Keratinocyte (primary cell): ENCODE results near the gene NR1I2. TPM values are rescaled to one million over a fixed set of nuclear protein-coding genes. Genes with fewer than 3 reads are reported as not detected.
A peak's percentile ranks its signal among the peaks of the same experiment; 100 is the strongest.

Experiments used
- DNase-seq: peaks from one replicate; pipeline ENCODE4 v3.0.0-alpha.2; 2011; ENCODE audit warnings: low read depth, missing footprints, low spot score
- FAIRE-seq: peaks from 2 replicates; lab custom pipeline; 2011; peaks lifted over from hg19 to GRCh38; lab: Jason Lieb, UNC
- H2AFZ ChIP-seq: 2 replicates; pipeline ENCODE4 v1.6.0; 2012; ENCODE audit warnings: low read length, control low read depth, inconsistent platforms; ENCODE audit not compliant: control insufficient read depth
- H3K27ac ChIP-seq: 2 replicates; pipeline ENCODE4 v1.5.1; 2011; ENCODE audit warnings: low read length; ENCODE audit not compliant: control insufficient read depth, insufficient read depth
- H3K27me3 ChIP-seq: 3 replicates; pipeline ENCODE4 v1.6.0; 2011; ENCODE audit warnings: low read length; ENCODE audit not compliant: control insufficient read depth, insufficient read depth; ENCODE audit errors: extremely low read depth
- H3K36me3 ChIP-seq, 2 experiments: 2 replicates in 1 of 2; 3 replicates in 1 of 2; pipeline ENCODE4 v1.5.1; 2011; ENCODE audit warnings: low read length in 2 of 2, mild to moderate bottlenecking in 1 of 2; ENCODE audit not compliant: control insufficient read depth in 2 of 2, insufficient read depth in 2 of 2; ENCODE audit errors: extremely low read depth in 1 of 2
- H3K4me1 ChIP-seq: 3 replicates; pipeline ENCODE4 v1.5.1; 2011; ENCODE audit warnings: low read length; ENCODE audit not compliant: control insufficient read depth, insufficient read depth; ENCODE audit errors: extremely low read depth
- H3K4me2 ChIP-seq: 3 replicates; pipeline ENCODE4 v1.6.0; 2011; ENCODE audit warnings: low read depth, low read length; ENCODE audit not compliant: control insufficient read depth, insufficient read depth; ENCODE audit errors: extremely low read depth
- H3K4me3 ChIP-seq, 3 experiments: fragments of 200-600 bp in 1 of 3; sonication (generic) in 1 of 3; 2 replicates in 2 of 3; 3 replicates in 1 of 3; pipeline ENCODE4 v1.5.1; 2011 to 2016; ENCODE audit warnings: low read length in 3 of 3, mild to moderate bottlenecking in 3 of 3, control low read depth in 2 of 3, inconsistent platforms in 1 of 3, low read depth in 1 of 3, mixed read lengths in 1 of 3, mixed run types in 1 of 3, moderate library complexity in 1 of 3; ENCODE audit not compliant: control insufficient read depth in 2 of 3, insufficient read depth in 2 of 3; ENCODE audit errors: extremely low read depth in 1 of 3
- H3K79me2 ChIP-seq: 2 replicates; pipeline ENCODE4 v1.6.0; 2012; ENCODE audit warnings: low read length; ENCODE audit not compliant: control insufficient read depth, insufficient read depth
- H3K9ac ChIP-seq: 3 replicates; pipeline ENCODE4 v1.6.0; 2011; ENCODE audit warnings: low read length; ENCODE audit not compliant: control insufficient read depth, insufficient read depth; ENCODE audit errors: extremely low read depth
- H3K9me1 ChIP-seq: 3 replicates; pipeline ENCODE4 v1.6.0; 2011; ENCODE audit warnings: low read length; ENCODE audit not compliant: control insufficient read depth, insufficient read depth; ENCODE audit errors: extremely low read depth
- H3K9me3 ChIP-seq: 2 replicates; pipeline ENCODE4 v1.5.1; 2012; ENCODE audit warnings: low read depth, low read length; ENCODE audit not compliant: control insufficient read depth
- H4K20me1 ChIP-seq: 3 replicates; pipeline ENCODE4 v1.6.0; 2011; ENCODE audit warnings: low read length; ENCODE audit not compliant: control insufficient read depth, insufficient read depth; ENCODE audit errors: extremely low read depth
- CTCF ChIP-seq, 3 experiments: IDR thresholded peaks in 1 of 3; conservative IDR thresholded peaks in 1 of 3; optimal IDR thresholded peaks in 1 of 3; 2 replicates in 2 of 3; 3 replicates in 1 of 3; pipeline versions ENCODE3 to v1.5.1; 2011; ENCODE audit warnings: low read length in 3 of 3, mild to moderate bottlenecking in 3 of 3, moderate library complexity in 2 of 3, control low read depth in 1 of 3, inconsistent platforms in 1 of 3; ENCODE audit not compliant: insufficient read depth in 2 of 3; ENCODE audit errors: extremely low read depth in 1 of 3
- EZH2 ChIP-seq: IDR thresholded peaks from one replicate; pipeline ENCODE4 v1.6.1; 2012; ENCODE audit warnings: inconsistent platforms, mild to moderate bottlenecking, low read length, moderate library complexity
- dilution Hi-C: fragments of 300-500 bp; cut with MboI; formaldehyde crosslinking; loops from one replicate; pipeline ENCODE4 v1.7.0; 2020; ENCODE audit warnings: low sequenced_read_pairs; ENCODE audit not compliant: extremely low pct_ligation_motif_present
- polyA plus RNA-seq, 5 experiments: library from polyadenylated mRNA; depleted of rRNA in 3 of 5; stranded (reverse) in 3 of 5; stranded (forward) in 1 of 5; unstranded in 1 of 5; fragments of >200 nt; gene quantifications; 1 replicate in 1 of 5; 2 replicates in 3 of 5; 3 replicates in 1 of 5; pipeline versions ENCODE4 v1.2.1 to v1.2.3, GENCODE V29; 2011 to 2012; ENCODE audit warnings: missing spikeins in 2 of 5, low read depth in 1 of 5, low replicate concordance in 1 of 5

Gene NR1I2
- polyA plus RNA-seq, 1 donor (not counting 4 experiments of a cell fraction or from before 2014, with no cell fraction given): not detected

GRCh38 chr3:119829420-119829819, 47.5 kb downstream of the NR1I2 start:
- H4K20me1 ChIP-seq: peaks cover 4% of the 10 kb centered on the region
- no peak for FAIRE-seq

GRCh38 chr3:119831022-119831421, 49.1 kb downstream of the NR1I2 start:
- Histone ChIP-seq H3K36me3 (peaks cover 7 to 10% of the 10 kb centered on the region in 2 experiments), H2AFZ (no peak overlapping the region), H3K9me1 (no peaks in the 10 kb centered on the region), H4K20me1 (peaks cover 4% of the 10 kb centered on the region), H3K27me3 (no peaks in the 10 kb centered on the region), H3K79me2 (peaks cover 24% of the 10 kb centered on the region), H3K4me1 (no peaks in the 10 kb centered on the region), H3K27ac (no peak overlapping the region), H3K9me3 (no peaks in the 10 kb centered on the region), H3K4me3 (no peak overlapping the region), H3K9ac (no peak overlapping the region), H3K4me2 (no peak overlapping the region)
- TF ChIP-seq EZH2: no peak
- TF ChIP-seq CTCF (optimal IDR thresholded peaks at IDR 0.05 in 1 of 3, IDR thresholded peaks at IDR 0.05 in 1 of 3, conservative IDR thresholded peaks at IDR 0.05 in 1 of 3; ENCODE audit: extremely low read depth in 1 of 3, insufficient read depth in 2 of 3, low read length in 3 of 3): peak; percentile 3 to 9 (median 9)
- DNase-seq: no peak
- dilution Hi-C loops: no loop called here
- no peak for FAIRE-seq

More at GRCh38 chr3:119829420-119829819, 47.5 kb downstream of the NR1I2 start:
- no peak overlapping the region for H3K9ac ChIP-seq
- no peaks in the 10 kb centered on the region for H3K9me1 ChIP-seq
- no peak overlapping the region for H3K27ac ChIP-seq
- no peaks in the 10 kb centered on the region for H3K4me1 ChIP-seq
- TF ChIP-seq CTCF (optimal IDR thresholded peaks at IDR 0.05 in 1 of 3, IDR thresholded peaks at IDR 0.05 in 1 of 3, conservative IDR thresholded peaks at IDR 0.05 in 1 of 3; ENCODE audit: extremely low read depth in 1 of 3, insufficient read depth in 2 of 3, low read length in 3 of 3) (no peak), EZH2 (no peak)
- dilution Hi-C loops: no loop called here
- H3K27me3 ChIP-seq: no peaks in the 10 kb centered on the region
- no peaks in the 10 kb centered on the region for H3K9me3 ChIP-seq
- peaks cover 13 to 16% of the 10 kb centered on the region in 2 experiments for H3K36me3 ChIP-seq
- peaks cover 22% of the 10 kb centered on the region for H3K79me2 ChIP-seq
- H3K4me2 ChIP-seq: no peak overlapping the region
- no peak for DNase-seq
- H3K4me3 ChIP-seq: no peak overlapping the region
- no peak overlapping the region for H2AFZ ChIP-seq
